ENCODE data around the gene ALOX15.
"Not testable (repeated sequence)": the region's sequence is repeated elsewhere in the genome, so short reads cannot be mapped to it uniquely, and the experiment has no call there.

The ALOX15 gene

DNA sequence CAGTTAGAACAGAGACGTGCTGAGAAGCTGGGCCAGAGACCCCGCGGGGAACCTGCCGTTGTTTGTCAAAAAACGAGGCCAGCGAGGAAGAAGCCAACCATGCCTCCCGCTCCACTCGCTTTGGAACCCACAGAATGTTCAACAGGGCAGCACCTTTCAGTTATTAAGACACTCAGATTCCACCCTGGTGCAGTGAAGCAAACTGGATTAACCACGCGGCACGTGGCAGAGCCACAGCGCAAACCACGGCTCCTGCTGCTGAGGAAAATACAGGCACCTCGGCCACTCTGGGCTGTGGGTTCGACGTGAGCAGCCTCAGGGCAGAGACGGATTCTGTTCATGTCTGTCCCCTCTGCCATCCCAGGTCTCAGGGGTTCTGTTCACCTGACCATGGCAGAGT lies 24.4 kb downstream of the ALOX15 start:
- no peak for DNase-seq

DNA sequence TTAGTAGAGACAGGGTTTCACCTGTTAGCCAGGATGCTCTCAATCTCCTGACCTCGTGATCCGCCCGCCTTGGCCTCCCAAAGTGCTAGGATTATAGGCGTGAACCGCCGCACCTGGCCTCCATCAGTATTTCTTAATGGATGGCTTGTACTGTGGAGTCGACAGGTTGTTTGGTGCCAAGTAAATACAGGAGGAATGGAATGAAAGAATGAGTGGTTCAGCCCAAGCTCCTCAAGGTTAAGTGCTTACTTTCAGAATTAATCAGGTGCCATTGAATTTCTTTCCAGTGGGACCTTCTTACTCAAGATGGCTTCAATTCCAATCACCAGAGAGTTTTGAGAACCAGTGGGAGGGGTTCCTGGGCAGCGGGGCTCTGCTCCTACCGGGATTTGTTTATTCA lies 25.0 kb downstream of the ALOX15 start:
- DNase-seq = no peak

GRCh38 chr17:4610656-4611055 lies 30.8 kb downstream of the ALOX15 start:
- DNase-seq = no peak

- DNase-seq = no peak
These were observed 31.3 kb downstream of the ALOX15 start for GRCh38 chr17:4610162-4610561.

GRCh38 chr17:4609761-4610160 lies 31.7 kb downstream of the ALOX15 start:
- no peak for DNase-seq

GRCh38 chr17:4607773-4608187 lies 33.7 kb downstream of the ALOX15 start:
- no peak for DNase-seq

DNA sequence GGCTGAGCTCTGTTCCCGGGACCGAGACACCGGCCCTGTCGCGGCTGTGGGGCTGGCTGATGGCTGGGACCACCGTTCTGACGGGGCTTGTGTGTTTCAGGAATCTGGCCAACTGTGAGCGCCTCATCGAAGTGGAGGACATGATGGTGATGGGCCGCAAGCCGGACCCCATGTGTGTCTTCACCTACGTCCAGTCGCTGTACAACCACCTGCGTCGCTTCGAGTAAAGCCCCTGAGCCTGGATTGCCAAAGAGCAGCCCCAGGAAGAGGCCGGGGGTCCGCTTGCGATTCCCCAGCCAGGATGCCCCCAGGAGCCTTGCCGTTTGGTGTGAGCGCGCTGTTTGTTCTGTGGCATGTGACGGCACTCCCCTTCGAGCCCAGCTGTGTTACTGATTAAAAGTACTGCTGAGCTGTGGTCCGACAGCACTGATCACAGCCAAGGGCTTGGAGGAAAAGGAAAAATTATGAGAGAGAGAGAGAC lies 34.2 kb downstream of the ALOX15 start:
- no peak for DNase-seq

GRCh38 chr17:4605826-4606225 lies 35.7 kb downstream of the ALOX15 start:
- no peak for DNase-seq

GRCh38 chr17:4604736-4605135 lies 36.7 kb downstream of the ALOX15 start:
- not testable (repeated sequence) for DNase-seq

DNA sequence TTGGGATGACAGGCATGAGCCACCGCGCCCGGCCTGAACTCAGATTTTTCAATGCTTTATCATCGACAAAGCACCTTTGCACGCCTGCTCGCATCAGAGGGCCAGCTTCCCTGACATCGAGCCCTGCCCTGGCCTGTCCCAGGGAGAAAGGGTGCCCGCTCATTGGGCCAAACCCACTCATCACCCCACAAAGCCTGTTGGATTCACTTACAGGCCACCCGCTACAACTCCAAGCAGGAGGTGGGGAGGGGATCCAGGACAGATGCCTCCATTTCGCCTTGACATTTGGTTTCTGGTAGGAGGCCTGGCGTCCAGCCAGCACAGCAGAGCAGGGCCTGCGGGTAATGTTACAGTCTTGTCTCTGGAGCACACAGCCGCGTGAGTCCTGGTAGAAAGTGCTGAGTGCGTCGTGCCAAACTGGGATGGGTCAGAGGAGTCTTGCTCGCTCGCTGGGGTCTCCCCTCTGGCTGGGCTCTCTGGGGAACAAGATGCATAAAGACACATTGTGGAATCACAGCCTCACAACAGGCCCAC lies 37.3 kb downstream of the ALOX15 start:
- DNase-seq = peak in 1 of 2 experiments; percentile 54

DNA sequence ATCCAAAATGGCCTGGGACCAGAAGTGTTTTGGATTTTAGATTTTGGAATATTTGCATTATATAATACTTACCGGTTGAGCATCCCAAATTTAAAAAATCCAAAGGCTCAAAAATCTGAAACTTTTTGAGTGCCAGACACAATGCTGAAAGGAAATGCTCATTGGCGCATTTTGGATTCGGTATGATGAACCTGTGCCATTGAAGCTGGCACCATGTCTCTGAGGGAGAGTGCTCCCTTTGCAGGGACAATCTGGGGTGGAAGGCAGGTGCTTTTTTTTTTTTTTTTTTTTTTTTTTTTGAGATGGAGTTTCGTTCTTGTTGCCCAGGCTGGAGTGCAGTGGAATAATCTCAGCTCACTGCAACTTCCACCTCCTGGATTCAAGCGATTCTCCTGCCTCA lies 39.4 kb downstream of the ALOX15 start:
- no peak for DNase-seq

DNA sequence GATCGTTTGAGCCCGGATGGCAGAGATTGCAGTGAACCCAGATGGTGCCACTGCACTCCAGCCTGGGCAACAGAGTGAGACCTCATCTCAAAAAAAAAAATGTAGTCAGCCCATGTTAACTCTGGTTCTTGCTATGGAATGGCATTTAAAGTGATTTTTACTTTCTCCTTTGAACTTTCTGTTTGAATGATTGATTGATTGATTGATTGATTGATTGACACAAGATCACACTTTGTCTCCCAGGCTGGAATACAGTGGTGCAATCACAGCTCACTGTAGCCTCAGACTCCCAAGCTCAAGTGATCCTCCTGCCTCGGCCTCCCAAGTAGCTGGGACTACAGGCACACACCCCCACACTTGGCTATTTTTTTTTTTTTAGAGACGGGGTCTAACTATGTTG lies 40.2 kb downstream of the ALOX15 start:
- no peak for DNase-seq

DNA sequence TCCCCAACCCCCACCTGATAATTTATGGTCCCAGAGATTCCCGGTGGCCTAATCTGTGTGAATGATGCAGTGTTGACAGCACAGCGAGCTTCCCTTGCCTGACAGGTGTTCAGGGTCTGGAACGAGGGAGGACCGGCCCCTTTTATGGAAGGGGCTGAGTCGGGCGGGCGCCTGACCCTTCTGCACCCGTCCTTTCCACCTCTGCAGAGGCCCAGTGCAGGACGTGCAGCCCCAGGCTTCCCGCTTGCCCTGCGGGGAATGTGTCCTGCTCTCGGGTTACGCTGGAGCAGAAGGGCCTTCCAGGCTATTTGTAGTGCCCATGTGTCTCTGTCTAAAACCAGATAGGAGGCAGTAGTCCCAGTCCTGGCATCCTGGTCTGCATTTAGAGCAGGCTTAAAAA lies 40.9 kb downstream of the ALOX15 start:
- no peak for DNase-seq

GRCh38 chr17:4599505-4600281 lies 41.8 kb downstream of the ALOX15 start:
- peak in 1 of 2 experiments; percentile 24 for DNase-seq

GRCh38 chr17:4598776-4599504 lies 42.5 kb downstream of the ALOX15 start:
- no peak for DNase-seq

GRCh38 chr17:4597975-4598374 lies 43.5 kb downstream of the ALOX15 start:
- DNase-seq = no peak

DNA sequence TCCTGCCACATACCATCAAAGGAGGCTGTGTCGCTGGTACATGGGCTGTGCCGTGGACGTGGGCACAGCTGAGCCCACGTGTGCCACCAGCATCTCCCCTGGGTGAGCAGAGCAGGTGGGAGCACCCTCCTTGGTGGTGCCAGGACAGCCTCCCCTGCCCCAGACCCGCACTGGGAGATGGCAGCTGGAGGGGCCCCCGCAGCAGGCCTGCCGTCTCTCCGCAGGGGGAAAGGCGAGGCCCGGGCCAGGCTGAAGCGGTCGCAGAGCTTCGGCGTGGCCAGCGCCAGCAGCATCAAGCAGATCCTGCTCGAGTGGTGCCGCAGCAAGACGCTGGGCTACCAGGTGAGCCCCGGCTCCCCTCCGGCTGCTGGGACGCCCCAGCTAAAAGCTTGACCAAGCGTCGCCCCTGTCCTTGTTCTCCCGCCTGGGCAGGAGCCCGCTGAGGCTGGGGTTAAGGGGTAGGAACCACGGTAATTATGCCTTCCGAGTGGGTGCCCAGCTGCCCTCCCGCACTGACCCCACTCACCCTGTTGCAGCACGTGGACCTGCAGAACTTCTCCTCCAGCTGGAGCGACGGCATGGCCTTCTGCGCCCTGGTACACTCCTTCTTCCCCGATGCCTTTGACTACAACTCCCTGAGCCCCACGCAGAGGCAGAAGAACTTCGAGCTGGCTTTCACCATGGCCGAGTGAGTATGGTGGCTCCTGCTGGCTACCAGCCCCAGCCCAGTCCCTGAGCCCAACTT lies 44.7 kb downstream of the ALOX15 start:
- DNase-seq = no peak

DNA sequence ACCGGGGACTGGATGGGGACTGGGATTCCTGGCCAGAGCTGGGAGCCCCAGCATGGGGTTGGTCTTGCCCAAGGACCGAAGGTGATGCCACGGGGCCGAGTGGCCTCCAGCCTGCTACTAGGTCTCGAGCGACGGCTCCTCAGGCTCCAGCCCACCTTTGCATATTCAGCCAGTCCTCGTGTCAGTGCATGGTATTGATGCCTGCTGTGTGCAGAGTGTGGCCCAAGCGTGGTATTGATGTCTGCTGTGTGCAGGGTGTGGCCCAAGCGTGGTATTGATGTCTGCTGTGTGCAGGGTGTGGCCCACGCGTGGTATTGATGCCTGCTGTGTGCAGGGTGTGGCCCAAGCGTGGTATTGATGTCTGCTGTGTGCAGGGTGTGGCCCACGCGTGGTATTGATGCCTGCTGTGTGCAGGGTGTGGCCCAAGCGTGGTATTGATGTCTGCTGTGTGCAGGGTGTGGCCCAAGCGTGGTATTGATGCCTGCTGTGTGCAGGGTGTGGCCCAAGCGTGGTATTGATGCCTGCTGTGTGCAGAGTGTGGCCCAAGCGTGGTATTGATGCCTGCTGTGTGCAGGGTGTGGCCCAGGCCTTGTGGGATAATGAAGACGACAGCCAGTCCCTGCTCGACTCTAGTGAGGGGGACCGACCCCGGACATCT lies 45.7 kb downstream of the ALOX15 start:
- DNase-seq = not testable (repeated sequence)

- no peak for DNase-seq
These were observed 46.4 kb downstream of the ALOX15 start for GRCh38 chr17:4594931-4595684.

DNA sequence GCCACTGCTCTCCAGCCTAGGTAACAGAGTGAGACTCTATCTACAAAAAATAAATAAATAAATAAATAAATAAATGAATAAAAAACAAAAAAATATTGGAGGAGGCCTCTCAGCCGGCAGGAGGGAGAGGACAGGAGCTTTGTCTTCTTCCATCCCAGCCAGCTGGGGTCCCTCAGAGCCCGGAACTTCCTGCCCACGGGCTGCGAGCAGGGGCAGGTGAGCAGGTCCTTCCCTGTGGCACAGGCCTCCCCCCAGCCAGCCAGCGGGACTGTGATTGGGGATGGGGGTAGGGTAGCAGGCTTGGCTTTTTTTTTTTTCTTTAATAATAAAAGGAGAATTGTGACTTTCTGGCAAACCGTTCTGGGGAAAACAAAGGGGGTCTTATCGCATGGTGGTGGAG lies 47.1 kb downstream of the ALOX15 start:
- no peak for DNase-seq

GRCh38 chr17:4593021-4593421 lies 48.5 kb downstream of the ALOX15 start:
- no peak for DNase-seq

Data from cerebellar nuclear complex (tissue), 1 donor.